IPS DF 19.7 (cell line): ENCODE results near the gene NDUFS7.
A peak's percentile ranks its signal among the peaks of the same experiment; 100 is the strongest.

ENCODE experiments used
- DNase-seq: peaks from one replicate; pipeline ENCODE4 v3.0.0-alpha.2; 2013; ENCODE audit warnings: low read depth, low spot score

NDUFS7 gene

GRCh38 chr19:1400281-1401137 lies 16.8 kb downstream of the NDUFS7 start:
- no peak for DNase-seq

- no peak for DNase-seq
These were observed 17.6 kb downstream of the NDUFS7 start, which contains the start of gene GAMT for GRCh38 chr19:1401138-1401888. GAMT (minus strand) TSS chr19:1401542; CDS start chr19:1401476, 66 bp downstream.

- DNase-seq = no peak
These were observed 18.1 kb downstream of the NDUFS7 start for GRCh38 chr19:1401889-1402217.

DNA sequence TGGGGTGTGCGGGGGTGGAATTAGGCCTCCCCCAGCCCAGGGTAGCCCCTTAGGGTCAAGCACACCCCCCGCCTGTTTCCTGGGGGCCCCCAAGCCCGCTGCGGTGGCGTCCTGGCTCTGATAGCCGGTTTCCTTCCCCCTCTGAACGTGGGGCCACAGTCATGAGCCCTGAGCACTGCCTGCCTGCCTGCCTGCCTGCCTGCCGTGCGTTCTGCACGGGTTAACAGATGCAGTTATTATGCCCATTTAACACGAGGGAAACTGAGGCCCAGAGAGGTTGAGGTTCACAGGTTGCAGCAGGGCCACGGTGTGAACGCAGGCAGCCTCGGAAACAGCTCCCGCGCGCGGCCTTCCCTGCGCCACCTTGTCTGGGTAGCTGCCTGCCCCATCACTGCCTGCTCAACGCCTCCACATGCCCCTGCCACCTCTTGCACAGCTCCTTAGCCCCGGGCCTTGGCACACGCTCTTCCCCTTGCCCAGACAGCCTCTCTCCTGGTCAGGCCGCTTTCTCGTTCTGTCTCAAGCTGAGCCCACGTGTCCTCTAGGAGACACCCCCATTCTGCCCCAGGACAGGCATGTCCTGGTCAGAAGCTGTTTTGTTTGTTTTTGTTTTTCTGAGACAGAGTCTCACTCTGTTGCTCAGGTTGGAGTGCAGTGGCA lies 18.8 kb downstream of the NDUFS7 start:
- no peak for DNase-seq

- peak; percentile 81 for DNase-seq
These were observed 23.2 kb downstream of the NDUFS7 start for GRCh38 chr19:1406774-1407527.

GRCh38 chr19:1407528-1408299 lies 24.0 kb downstream of the NDUFS7 start, which contains the start of gene DAZAP1:
DAZAP1 (plus strand) TSS chr19:1407586; CDS start chr19:1407774, 188 bp downstream.
- no peak for DNase-seq

GRCh38 chr19:1408300-1409203 lies 24.8 kb downstream of the NDUFS7 start:
- no peak for DNase-seq

DNA sequence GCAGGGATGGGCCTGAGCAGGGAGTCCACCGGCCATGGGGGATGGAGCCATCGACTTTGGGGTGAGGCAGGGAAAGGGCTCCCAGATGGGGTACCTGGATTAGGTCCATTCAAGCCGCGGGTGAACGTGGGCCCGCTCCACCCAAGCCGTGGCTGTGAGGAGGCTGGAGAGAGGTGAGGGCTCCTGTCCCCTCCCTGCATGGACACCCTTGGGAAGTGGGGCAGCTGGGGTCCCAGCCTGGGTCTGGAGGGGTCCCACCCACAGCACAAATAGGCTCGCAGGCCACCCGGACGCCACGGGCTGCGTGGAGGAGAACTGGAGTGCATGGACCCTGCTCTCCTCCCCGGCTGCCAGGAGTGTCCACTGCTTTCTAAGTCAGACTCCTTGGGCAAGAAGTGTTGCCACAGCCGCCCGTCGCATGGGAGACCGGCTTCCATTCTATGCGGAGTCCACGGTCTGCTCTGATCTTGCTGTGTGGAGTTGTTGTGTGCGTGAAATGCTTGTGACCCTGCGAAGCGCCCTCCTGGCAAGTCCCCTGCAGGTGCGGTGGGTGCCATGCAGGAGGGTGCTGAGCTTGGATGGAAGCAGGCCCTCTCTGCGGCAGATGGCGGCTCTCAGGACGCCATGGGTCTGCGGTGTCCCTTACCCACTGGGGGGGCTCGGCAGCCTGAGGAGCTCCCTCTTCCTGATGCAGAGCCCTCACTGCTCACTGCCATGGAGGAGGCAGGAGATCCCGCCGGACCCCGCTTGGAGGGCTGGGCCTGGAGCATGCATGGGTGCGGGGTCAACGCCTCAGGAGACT lies 25.7 kb downstream of the NDUFS7 start:
- no peak for DNase-seq

DNA sequence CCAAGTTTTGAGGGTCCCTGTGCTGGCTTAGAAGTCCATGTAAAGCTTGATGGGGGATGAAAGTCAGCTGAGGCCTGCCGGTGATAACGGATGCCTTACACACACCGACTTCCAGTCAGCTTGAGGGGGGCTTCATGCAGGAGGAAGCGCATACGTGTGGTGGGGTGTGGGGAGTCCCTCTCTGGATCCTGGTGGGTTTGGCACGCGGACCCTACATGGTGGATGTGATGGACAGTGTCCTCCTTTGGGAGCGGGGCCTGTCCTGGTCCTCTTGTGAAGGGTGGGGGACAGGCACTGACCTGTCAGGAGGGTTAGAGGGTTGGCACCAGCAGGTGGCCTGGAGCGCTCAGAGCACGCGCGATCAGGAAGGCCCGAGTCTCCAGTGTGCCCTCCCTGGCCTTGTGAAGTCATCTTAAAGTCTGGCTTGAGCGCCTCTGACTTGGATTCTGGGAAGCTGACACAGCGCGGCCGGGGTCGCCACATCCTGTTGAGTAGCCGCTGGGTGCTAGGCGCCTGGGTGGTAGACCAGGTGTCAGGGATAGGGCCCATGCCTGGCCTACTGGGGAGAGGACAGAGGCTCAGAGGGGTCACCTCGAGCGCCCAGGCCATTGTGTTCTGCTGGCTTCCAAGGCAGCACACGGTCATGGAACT lies 26.6 kb downstream of the NDUFS7 start:
- DNase-seq = no peak

- DNase-seq = no peak
These were observed 27.1 kb downstream of the NDUFS7 start for GRCh38 chr19:1410789-1411188.

DNA sequence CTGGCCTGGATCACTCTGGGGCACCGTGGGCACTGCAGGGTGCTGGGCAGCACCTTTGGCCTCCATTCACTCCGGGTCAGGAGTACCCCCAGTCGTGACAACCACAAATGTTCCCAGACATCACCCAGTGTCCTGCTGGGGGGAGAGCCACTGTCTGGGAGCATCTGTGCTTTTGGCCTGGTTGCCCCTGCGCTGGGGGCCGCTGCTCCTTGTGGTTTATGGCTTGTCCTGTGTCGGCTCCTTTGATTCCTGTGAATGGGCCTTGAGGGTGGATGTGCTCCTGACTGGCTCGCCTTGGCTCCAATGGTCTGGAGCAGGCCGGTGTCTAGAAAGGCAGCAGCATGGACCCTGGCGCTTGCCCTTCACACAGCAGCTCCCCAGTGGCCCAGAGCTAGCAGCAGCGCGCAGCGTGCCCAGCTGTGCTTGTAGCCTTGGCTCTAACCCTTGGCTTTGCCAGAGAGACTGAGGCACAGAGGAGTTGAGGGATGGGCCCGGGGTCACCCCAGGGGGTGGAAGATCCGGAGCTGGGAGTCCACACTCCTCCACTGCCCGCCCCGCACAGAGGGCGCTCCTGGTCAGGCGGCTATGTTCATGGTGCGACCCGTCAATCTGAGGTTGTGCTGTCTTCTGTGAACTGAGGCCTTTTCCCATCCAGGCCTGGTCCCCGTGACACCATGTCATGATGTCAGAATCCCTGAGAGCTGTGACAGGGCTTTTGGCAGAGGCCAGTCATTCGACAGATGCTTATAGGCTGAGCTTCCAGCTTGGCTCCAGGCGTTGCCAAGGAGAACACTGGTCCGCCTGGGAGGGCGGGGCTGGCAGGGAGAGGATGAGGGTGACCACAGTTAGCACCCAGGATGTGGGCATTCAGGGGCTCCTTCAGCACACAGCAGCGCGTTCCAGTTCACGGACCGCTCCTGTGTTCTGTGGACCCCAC lies 27.8 kb downstream of the NDUFS7 start:
- DNase-seq = no peak

DNA sequence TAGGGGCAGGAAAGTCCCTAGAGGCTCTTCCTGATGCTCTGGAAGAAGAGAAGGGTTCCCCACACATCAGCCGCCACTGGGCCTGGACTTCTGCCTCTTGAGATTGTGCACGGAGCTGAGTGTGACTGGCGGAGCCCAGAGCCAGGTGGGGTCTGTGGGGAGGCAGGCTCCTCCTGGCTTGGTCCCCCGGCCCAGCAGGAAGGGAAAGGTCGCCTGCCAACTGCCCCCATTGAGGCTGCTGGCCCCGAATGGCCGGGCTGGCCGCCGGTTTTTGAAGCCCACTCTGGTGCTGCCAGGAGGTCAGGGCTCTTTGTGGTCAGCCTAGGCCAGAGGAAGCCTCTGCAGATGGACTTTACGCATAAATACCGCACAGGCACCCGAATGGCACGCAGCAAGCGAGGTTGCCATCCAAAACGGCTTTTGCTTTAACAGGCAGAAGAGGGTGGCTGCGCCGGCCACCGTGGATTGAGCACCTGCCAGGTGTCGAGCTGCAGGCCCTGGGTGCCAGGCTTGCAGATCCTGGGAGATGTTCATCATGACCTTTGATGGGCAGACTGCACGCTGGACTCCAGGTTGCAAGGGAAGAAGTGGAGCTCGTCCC lies 28.7 kb downstream of the NDUFS7 start:
- DNase-seq = no peak

DNA sequence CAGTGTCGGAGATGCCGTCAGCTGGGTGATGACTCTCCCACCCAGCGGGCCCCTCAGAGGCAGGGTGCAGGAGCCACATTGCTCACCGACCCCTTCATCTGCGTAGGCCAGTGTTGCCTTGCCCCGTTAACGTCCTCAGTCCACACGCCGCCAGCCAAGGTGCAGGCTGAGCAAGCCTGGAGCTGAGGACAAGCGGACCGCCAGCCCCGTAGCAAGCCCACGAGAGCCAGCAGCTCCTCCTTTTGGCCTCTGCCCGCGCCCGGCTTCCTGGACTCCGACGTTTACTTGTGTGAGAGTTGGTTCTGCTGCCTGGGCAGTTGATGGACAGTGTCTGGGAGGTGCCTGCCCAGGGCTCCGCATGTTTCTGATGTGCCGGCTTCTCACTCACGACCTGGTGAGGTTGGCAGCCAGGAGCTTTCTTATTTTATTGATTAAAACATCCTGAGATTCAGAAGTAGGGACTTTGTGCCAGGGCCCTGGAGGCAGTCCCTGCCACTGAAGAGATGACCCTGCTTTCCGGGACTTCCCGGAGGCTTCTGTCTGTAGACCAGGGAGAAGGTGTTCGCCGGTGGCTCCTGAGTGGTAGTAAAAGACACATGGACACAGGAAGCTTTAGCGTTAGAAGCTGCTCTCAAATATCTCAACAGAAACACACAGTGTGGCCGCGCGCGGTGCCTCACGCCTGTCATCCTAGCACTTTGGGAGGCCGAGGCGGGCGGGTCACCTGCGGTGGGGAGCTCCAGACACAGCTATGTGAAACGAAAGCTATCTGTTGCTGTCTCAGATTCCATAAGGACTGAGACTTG lies 29.5 kb downstream of the NDUFS7 start:
- DNase-seq = no peak

- no peak for DNase-seq
These were observed 32.5 kb downstream of the NDUFS7 start for GRCh38 chr19:1416014-1416841.

DNA sequence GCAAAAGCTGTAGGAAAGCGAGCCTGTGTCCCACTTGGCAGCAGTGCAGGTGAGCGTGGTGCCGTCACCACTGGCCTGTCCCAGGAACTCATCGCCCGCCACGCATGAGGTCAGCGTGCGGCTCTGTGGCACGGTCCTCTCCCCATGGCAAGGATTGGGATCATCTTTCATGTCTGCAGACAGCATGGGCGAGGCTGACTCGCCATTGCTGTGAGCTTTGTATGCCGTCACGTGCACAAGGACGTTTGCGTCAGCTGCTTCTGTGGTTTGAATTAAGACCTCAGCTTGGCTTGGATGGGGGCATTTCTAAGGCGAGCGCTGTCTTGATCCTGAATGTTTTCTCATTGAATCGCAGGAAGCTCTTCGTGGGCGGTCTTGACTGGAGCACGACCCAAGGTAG lies 33.4 kb downstream of the NDUFS7 start:
- no peak for DNase-seq
